ENCODE measurements around the gene ANK3.

DNA sequence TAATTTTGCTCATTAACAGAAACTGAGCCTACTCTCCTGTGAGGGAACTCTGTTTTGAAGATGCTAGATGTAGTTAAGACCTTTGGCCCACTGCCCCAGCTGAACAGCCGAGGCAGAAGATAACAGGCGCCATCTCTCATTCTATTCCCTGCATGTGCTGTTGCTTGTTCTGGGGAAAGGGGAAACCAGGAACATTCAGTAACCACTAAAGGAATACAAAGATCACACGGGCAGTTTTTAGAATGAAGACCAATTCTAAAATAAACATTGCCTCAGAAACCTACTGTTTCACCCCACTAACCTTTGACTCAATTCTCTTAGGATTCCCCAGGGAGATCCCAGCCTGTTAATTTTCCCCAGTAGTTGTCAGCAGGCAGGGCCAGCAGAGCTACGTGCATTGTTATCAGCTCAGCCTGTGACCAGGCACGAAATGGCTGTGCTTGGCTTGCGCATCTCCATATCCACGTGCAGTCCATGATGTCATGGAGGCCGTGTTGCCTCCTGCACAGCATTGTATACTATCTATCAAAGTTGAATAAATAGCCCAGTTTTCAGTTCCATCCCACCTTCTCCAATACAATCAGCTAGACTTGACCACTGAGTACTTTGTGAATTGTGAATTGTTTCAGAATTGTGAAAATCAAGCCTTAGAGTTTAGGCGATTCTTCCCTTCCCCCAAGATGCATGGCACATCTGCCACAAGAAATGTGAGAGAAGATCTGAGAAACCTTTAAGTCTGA, 36.0 kb downstream of the ANK3 start:
- no peak for TF ChIP-seq POLR2AphosphoS5 (IDR thresholded peaks at IDR 0.05)
- TF ChIP-seq, protein P1, sequence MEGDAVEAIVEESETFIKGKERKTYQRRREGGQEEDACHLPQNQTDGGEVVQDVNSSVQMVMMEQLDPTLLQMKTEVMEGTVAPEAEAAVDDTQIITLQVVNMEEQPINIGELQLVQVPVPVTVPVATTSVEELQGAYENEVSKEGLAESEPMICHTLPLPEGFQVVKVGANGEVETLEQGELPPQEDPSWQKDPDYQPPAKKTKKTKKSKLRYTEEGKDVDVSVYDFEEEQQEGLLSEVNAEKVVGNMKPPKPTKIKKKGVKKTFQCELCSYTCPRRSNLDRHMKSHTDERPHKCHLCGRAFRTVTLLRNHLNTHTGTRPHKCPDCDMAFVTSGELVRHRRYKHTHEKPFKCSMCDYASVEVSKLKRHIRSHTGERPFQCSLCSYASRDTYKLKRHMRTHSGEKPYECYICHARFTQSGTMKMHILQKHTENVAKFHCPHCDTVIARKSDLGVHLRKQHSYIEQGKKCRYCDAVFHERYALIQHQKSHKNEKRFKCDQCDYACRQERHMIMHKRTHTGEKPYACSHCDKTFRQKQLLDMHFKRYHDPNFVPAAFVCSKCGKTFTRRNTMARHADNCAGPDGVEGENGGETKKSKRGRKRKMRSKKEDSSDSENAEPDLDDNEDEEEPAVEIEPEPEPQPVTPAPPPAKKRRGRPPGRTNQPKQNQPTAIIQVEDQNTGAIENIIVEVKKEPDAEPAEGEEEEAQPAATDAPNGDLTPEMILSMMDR (IDR thresholded peaks at IDR 0.05) = no peak
- no peak for TF ChIP-seq POLR2A (IDR thresholded peaks at IDR 0.05)
- no peak for TF ChIP-seq EP300 (IDR thresholded peaks at IDR 0.05)
